Esophagus squamous epithelium (tissue), 5 donors: Measurements from ENCODE around the gene LRCH4. TPM values are rescaled to one million over a fixed set of nuclear protein-coding genes. Genes with fewer than 3 reads are reported as not detected.

Source experiments
- DNase-seq: peaks from one replicate; lab custom pipeline; 2025; lab: John Stamatoyannopoulos, UW
- H3K27ac ChIP-seq, 4 donors: fragments of 200-600 bp; sonication (generic); one replicate each; pipeline ENCODE4 v1.5.1; 2016 to 2019; ENCODE audit warnings: mild to moderate bottlenecking in 1 of 4
- H3K27me3 ChIP-seq, 4 donors: fragments of 200-600 bp; sonication (generic); 1 replicate in 3 of 4; 2 replicates in 1 of 4; pipeline versions ENCODE4 v1.5.1 to v1.6.0; 2017 to 2021; ENCODE audit warnings: antibody characterized with exemption in 1 of 4
- H3K36me3 ChIP-seq, 3 donors: fragments of 200-600 bp; sonication (generic); one replicate each; pipeline ENCODE4 v1.5.1; 2016 to 2019
- H3K4me1 ChIP-seq, 3 donors: fragments of 200-600 bp; sonication (generic); one replicate each; pipeline ENCODE4 v1.5.1; 2017 to 2019
- H3K4me3 ChIP-seq, 4 donors: fragments of 200-600 bp; sonication (generic); 1 replicate in 3 of 4; 2 replicates in 1 of 4; pipeline ENCODE4 v1.5.1; 2016 to 2019; ENCODE audit warnings: mild to moderate bottlenecking in 2 of 4, moderate library complexity in 1 of 4
- H3K9me3 ChIP-seq, 3 donors: fragments of 200-600 bp; sonication (generic); one replicate each; pipeline ENCODE4 v1.5.1; 2016 to 2019
- CTCF ChIP-seq, 6 experiments: fragments of 450-650 bp in 4 of 6; fragments of 200-600 bp in 2 of 6; sonication (generic) in 2 of 6; IDR thresholded peaks; one replicate each; pipeline ENCODE4 v1.5.1; 2016 to 2019; ENCODE audit warnings: antibody characterized with exemption in 6 of 6, mild to moderate bottlenecking in 4 of 6, moderate library complexity in 4 of 6
- POLR2A ChIP-seq, 4 donors: fragments of 450-650 bp; IDR thresholded peaks; one replicate each; pipeline ENCODE4 v1.6.1; 2017; ENCODE audit warnings: antibody characterized with exemption in 4 of 4, mild to moderate bottlenecking in 4 of 4, moderate library complexity in 3 of 4
- WGBS, 2 donors: methylation state at CpG; one replicate each; pipeline ENCODE4 v1.1.5; 2018; 5-methylcytosine and 5-hydroxymethylcytosine counted together
- intact Hi-C: fragments of 100-400 bp; cut with DNase I; formaldehyde crosslinking; loops from one replicate; pipeline ENCODE4 v1.15.0; 2022
- total RNA-seq, 4 donors: library from RNA; depleted of rRNA; stranded (reverse); fragments of >200 nt; gene quantifications; one replicate each; pipeline ENCODE4 v1.1.0, GENCODE V29; 2016
- donor health status: DM: yes; HTN: yes; CAD: no.

LRCH4 gene
- total RNA-seq, 4 donors from 2014 or later = 50.1 to 84.0 (median 70.4) TPM

- intact Hi-C loops = no loop called here
- WGBS, 2 donors = 0% methylated on average over 13 to 17 of the region's 53 CpGs
- Histone ChIP-seq H3K9me3 (no peaks in the 10 kb centered on the region), H3K36me3 (peaks cover 7 to 17% (median 9%) of the 10 kb centered on the region in 3 donors), H3K4me3 (peak within 1 kb of the TSS; percentile 76 to 93 (median 84)), H3K27me3 (peaks cover 0 to 16% (median 0%) of the 10 kb centered on the region in 4 donors), H3K27ac (peak within 1 kb of the TSS; percentile 94 to 99 (median 98)), H3K4me1 (peaks cover 32 to 64% (median 45%) of the 10 kb centered on the region in 3 donors)
- peak in 1 of 4 donors; percentile 50 for TF ChIP-seq POLR2A (IDR thresholded peaks at IDR 0.05)
- peak in 1 of 6 experiments; percentile 24 for TF ChIP-seq CTCF (IDR thresholded peaks at IDR 0.05)
- DNase-seq = peak; percentile 98
These were observed 517 bp upstream of the LRCH4 start, which contains the start of gene FBXO24 for GRCh38 chr7:100586266-100587025. FBXO24 (plus strand) TSS chr7:100586328; CDS start chr7:100586626, 298 bp downstream.

GRCh38 chr7:100584683-100585510, 1.0 kb downstream of the LRCH4 start:
- peak overlapping the region; percentile 76 to 93 (median 84) for H3K4me3 ChIP-seq
- peaks cover 0 to 6% (median 0%) of the 10 kb centered on the region in 4 donors for H3K27me3 ChIP-seq
- peak in 1 of 4 donors; percentile 6 for TF ChIP-seq POLR2A (IDR thresholded peaks at IDR 0.05)
- TF ChIP-seq CTCF (IDR thresholded peaks at IDR 0.05) = no peak
- intact Hi-C loops = no loop called here
- 5 to 6% methylated on average over 13 to 16 of the region's 20 CpGs for WGBS, 2 donors
- peak overlapping the region; percentile 94 to 99 (median 98) for H3K27ac ChIP-seq
- H3K4me1 ChIP-seq = peaks cover 32 to 63% (median 39%) of the 10 kb centered on the region in 3 donors
- peaks cover 10 to 31% (median 21%) of the 10 kb centered on the region in 3 donors for H3K36me3 ChIP-seq
- no peak for DNase-seq
- no peaks in the 10 kb centered on the region for H3K9me3 ChIP-seq

GRCh38 chr7:100584054-100584682, 1.8 kb downstream of the LRCH4 start:
- peaks cover 32 to 60% (median 39%) of the 10 kb centered on the region in 3 donors for H3K4me1 ChIP-seq
- peak overlapping the region; percentile 94 to 99 (median 98) for H3K27ac ChIP-seq
- DNase-seq = no peak
- WGBS, 2 donors = 36 to 62% methylated on average over 8 to 11 of the region's 15 CpGs
- no peaks in the 10 kb centered on the region for H3K9me3 ChIP-seq
- peaks cover 12 to 38% (median 25%) of the 10 kb centered on the region in 3 donors for H3K36me3 ChIP-seq
- intact Hi-C loops = no loop called here
- H3K27me3 ChIP-seq = no peaks in the 10 kb centered on the region
- peak overlapping the region; percentile 76 to 93 (median 84) for H3K4me3 ChIP-seq
- TF ChIP-seq CTCF (IDR thresholded peaks at IDR 0.05) (no peak), POLR2A (IDR thresholded peaks at IDR 0.05) (no peak)

GRCh38 chr7:100583132-100584053, 2.5 kb downstream of the LRCH4 start:
- TF ChIP-seq POLR2A (IDR thresholded peaks at IDR 0.05) (peak in 1 of 4 donors; percentile 9), CTCF (IDR thresholded peaks at IDR 0.05) (no peak)
- Histone ChIP-seq H3K4me3 (peak overlapping the region; percentile 76 to 93 (median 84)), H3K27ac (peak overlapping the region; percentile 94 to 99 (median 98)), H3K36me3 (peaks cover 16 to 46% (median 30%) of the 10 kb centered on the region in 3 donors), H3K9me3 (no peaks in the 10 kb centered on the region), H3K4me1 (peaks cover 32 to 60% (median 39%) of the 10 kb centered on the region in 3 donors), H3K27me3 (no peaks in the 10 kb centered on the region)
- peak; percentile 42 for DNase-seq
- 29 to 37% methylated on average over 7 to 8 of the region's 23 CpGs for WGBS, 2 donors
- intact Hi-C loops = no loop called here
